K562 (cell line): ENCODE data around the gene CAMP. TPM values are rescaled to one million over a fixed set of nuclear protein-coding genes. Genes with fewer than 3 reads are reported as not detected.

ENCODE experiments used
- ARID1B ChIP-seq: fragments of 450-650 bp; IDR thresholded peaks from 2 replicates; pipeline ENCODE4 v1.6.1; 2016; ENCODE audit warnings: antibody characterized with exemption, mild to moderate bottlenecking, inconsistent platforms
- JUND ChIP-seq, 2 experiments: IDR thresholded peaks; 2 replicates in 1 of 2; 3 replicates in 1 of 2; pipeline ENCODE4 v1.6.1; 2011; ENCODE audit warnings: borderline replicate concordance in 2 of 2, low read depth in 2 of 2, low read length in 2 of 2, improper control_type of control experiment in 1 of 2, missing biosample characterization in 1 of 2, missing genetic modification characterization in 1 of 2, missing genetic modification reagents in 1 of 2
- polyA plus RNA-seq, 8 experiments: library from polyadenylated mRNA; depleted of rRNA in 4 of 8; stranded (reverse) in 5 of 8; unstranded in 3 of 8; fragments of >200 nt; fragmentation: Nextera tagmentation in 2 of 8; fragmentation: Illumina TruSeq in 1 of 8; extraction: Ambion mirVana in 2 of 8; extraction: Trizol in 1 of 8; gene quantifications; 2 replicates each; pipeline versions ENCODE4 v1.2.1 to v1.2.3, GENCODE V29; 2011 to 2014; ENCODE audit warnings: inconsistent platforms in 1 of 8, missing spikeins in 1 of 8
- total RNA-seq, 7 experiments: library from RNA; depleted of rRNA in 6 of 7; stranded (reverse); fragments of >200 nt in 6 of 7; fragmentation: Illumina TruSeq in 2 of 7; extraction: Trizol in 2 of 7; gene quantifications; 2 replicates each; pipeline versions ENCODE4 v1.2.1 to v1.2.3, GENCODE V29; 2011 to 2021; ENCODE audit warnings: low replicate concordance in 1 of 7
- TF ChIP-seq, protein P1 (sequence below): sonication (generic); formaldehyde crosslinking; IDR thresholded peaks from 2 replicates; pipeline ENCODE4 v1.8.0; 2023; ENCODE audit warnings: mild to moderate bottlenecking, missing genetic modification reagents

CAMP gene
- total and polyA plus RNA-seq, 9 of the 15 experiments (the other 6 are each of a cell fraction or from before 2014, with no cell fraction given), result 0.22 TPM; not detected in 8

DNA sequence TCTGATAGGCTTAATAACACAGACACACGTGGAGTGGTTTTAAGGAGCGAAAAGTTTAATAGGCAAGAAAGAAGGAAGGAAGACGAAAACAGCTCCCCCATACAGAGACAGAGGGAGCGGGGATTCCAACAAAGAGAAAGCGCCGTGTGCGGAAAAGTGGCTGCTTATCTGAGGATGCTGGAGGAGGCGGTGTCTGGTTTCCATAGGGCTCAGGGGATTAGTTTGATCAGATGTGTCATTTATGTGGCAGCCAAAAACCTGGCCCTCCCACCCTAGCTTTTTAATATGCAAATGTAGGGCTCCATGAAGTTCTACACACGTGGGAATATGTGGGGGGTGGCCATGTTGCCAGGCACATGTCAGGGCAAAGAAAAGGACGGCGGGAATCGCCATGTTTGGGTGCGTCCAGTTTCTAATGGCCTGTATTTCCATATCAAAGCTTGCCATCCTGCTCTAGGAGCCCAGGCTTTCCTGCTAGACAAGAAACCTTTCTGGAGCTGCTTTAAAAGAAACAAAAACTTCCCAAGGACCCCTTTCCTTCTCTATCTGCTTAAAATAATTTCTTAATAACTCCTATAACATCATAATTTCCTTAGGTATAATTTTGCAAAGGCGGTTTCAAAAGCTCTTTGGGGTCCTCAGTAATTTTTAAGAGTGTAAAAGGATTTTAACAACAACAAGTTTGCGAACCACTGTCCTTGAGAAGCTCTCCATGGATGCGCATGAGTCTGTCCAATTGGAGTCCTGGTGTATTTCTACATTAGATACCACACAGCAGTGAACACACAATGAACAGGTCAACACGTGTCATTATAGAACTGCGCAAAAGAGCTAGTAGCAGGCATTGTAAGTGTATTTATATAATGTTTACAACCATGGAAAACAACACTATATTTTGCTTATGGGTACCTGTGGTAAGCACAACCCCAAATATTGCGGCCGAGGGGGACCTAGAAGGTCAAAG, 17.0 kb downstream of the CAMP start (continued):
- TF ChIP-seq, protein P1, sequence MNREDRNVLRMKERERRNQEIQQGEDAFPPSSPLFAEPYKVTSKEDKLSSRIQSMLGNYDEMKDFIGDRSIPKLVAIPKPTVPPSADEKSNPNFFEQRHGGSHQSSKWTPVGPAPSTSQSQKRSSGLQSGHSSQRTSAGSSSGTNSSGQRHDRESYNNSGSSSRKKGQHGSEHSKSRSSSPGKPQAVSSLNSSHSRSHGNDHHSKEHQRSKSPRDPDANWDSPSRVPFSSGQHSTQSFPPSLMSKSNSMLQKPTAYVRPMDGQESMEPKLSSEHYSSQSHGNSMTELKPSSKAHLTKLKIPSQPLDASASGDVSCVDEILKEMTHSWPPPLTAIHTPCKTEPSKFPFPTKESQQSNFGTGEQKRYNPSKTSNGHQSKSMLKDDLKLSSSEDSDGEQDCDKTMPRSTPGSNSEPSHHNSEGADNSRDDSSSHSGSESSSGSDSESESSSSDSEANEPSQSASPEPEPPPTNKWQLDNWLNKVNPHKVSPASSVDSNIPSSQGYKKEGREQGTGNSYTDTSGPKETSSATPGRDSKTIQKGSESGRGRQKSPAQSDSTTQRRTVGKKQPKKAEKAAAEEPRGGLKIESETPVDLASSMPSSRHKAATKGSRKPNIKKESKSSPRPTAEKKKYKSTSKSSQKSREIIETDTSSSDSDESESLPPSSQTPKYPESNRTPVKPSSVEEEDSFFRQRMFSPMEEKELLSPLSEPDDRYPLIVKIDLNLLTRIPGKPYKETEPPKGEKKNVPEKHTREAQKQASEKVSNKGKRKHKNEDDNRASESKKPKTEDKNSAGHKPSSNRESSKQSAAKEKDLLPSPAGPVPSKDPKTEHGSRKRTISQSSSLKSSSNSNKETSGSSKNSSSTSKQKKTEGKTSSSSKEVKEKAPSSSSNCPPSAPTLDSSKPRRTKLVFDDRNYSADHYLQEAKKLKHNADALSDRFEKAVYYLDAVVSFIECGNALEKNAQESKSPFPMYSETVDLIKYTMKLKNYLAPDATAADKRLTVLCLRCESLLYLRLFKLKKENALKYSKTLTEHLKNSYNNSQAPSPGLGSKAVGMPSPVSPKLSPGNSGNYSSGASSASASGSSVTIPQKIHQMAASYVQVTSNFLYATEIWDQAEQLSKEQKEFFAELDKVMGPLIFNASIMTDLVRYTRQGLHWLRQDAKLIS, result no peak
- TF ChIP-seq JUND (IDR thresholded peaks at IDR 0.05; ENCODE audit: borderline replicate concordance, low read depth, low read length), result no peak
- TF ChIP-seq JUND (tag; IDR thresholded peaks at IDR 0.05; ENCODE audit: borderline replicate concordance, low read depth, low read length), result no peak
- peak; percentile 4; the same call in 1 of the 2 replicates for TF ChIP-seq ARID1B
